Caco-2 (cell line): ENCODE measurements around the gene PPAN. TPM values are rescaled to one million over a fixed set of nuclear protein-coding genes. Genes with fewer than 3 reads are reported as not detected.

Experiments used
- BruUV-seq: library from RNA; stranded (reverse); fragments of 400-500 nt; replicated peaks from 2 replicates; lab custom pipeline; 2021; lab: Mats Ljungman, UMichigan
- CTCF ChIA-PET: fragments of 300-600 bp; sonication (Branson Sonifier 250); formaldehyde crosslinking; loops from one replicate; lab custom pipeline; 2022; ENCODE audit warnings: antibody characterized with exemption; lab: Charles Lee
- POLR2A ChIA-PET: fragments of 300-600 bp; sonication (Branson Sonifier 250); formaldehyde crosslinking; loops from one replicate; lab custom pipeline; 2022; ENCODE audit warnings: antibody characterized with exemption; lab: Charles Lee
- DNase-seq, 2 experiments: peaks; one replicate each; pipeline versions ENCODE4 v3.0.0 to v3.0.0-alpha.2; 2020 to 2022
- H3K27me3 ChIP-seq: replicated peaks from 2 replicates; pipeline ENCODE4 v1.6.0; 2011; ENCODE audit warnings: low read length; ENCODE audit not compliant: control insufficient read depth, insufficient read depth
- H3K36me3 ChIP-seq: 2 replicates; pipeline ENCODE4 v1.5.1; 2011; ENCODE audit warnings: low read length; ENCODE audit not compliant: control insufficient read depth, insufficient read depth
- H3K4me1 ChIP-seq: fragments of 250-450 bp; sonication (Bioruptor Pico); 2 replicates; pipeline ENCODE4 v1.5.1; 2020; ENCODE audit warnings: mild to moderate bottlenecking
- H3K4me3 ChIP-seq: 2 replicates; pipeline ENCODE4 v1.5.1; 2011; ENCODE audit warnings: low read depth, mild to moderate bottlenecking, control low read depth, low read length
- H3K9me3 ChIP-seq: fragments of 250-450 bp; sonication (Bioruptor Pico); 2 replicates; pipeline ENCODE4 v1.5.1; 2020; ENCODE audit warnings: mild to moderate bottlenecking, moderate library complexity
- H3K27ac Mint-ChIP-seq: one replicate; pipeline ENCODE4 v1.8.0; 2022; ENCODE audit warnings: mixed read lengths; ENCODE audit not compliant: unreplicated experiment
- H3K27me3 Mint-ChIP-seq: one replicate; pipeline ENCODE4 v1.8.0; 2022; ENCODE audit warnings: mixed read lengths; ENCODE audit not compliant: insufficient read depth, unreplicated experiment
- H3K36me3 Mint-ChIP-seq: one replicate; pipeline ENCODE4 v1.8.0; 2022; ENCODE audit warnings: mild to moderate bottlenecking, mixed read lengths; ENCODE audit not compliant: insufficient read depth, unreplicated experiment
- H3K4me1 Mint-ChIP-seq: one replicate; pipeline ENCODE4 v1.8.0; 2022; ENCODE audit warnings: low read depth, mixed read lengths; ENCODE audit not compliant: unreplicated experiment
- H3K4me3 Mint-ChIP-seq: one replicate; pipeline ENCODE4 v1.8.0; 2022; ENCODE audit warnings: mild to moderate bottlenecking, moderate library complexity, mixed read lengths; ENCODE audit not compliant: unreplicated experiment
- H3K9me3 Mint-ChIP-seq: one replicate; pipeline ENCODE4 v1.8.0; 2022; ENCODE audit warnings: mixed read lengths; ENCODE audit not compliant: unreplicated experiment
- CTCF ChIP-seq, 2 experiments: fragments of 200-600 bp in 1 of 2; IDR thresholded peaks; 1 replicate in 1 of 2; 2 replicates in 1 of 2; pipeline versions ENCODE4 v1.5.1 to v1.8.0; 2011 to 2022; ENCODE audit warnings: antibody characterized with exemption in 1 of 2, control low read depth in 1 of 2, inconsistent platforms in 1 of 2, low read depth in 1 of 2, low read length in 1 of 2, mild to moderate bottlenecking in 1 of 2, moderate library complexity in 1 of 2; ENCODE audit not compliant: insufficient read depth in 1 of 2, severe bottlenecking in 1 of 2, unreplicated experiment in 1 of 2
- intact Hi-C: fragments of 100-400 bp; cut with micrococcal nuclease; formaldehyde crosslinking; loops from one replicate; pipeline ENCODE4 v1.10.0; 2022; ENCODE audit not compliant: unreplicated experiment
- total RNA-seq: library from RNA; stranded (reverse); gene quantifications from 2 replicates; pipeline ENCODE4 v1.2.3, GENCODE V29; 2022

The PPAN gene
- total RNA-seq, 1 experiment from 2014 or later, result 62.8 TPM

GRCh38 chr19:10141479-10141878 is 35.3 kb downstream of the PPAN start:
- H3K4me3 Mint-ChIP-seq, result no peak overlapping the region
- H3K27ac Mint-ChIP-seq, result no peak overlapping the region
- TF ChIP-seq CTCF (IDR thresholded peaks at IDR 0.05; ENCODE audit: insufficient read depth in 1 of 2, low read depth in 1 of 2, low read length in 1 of 2, severe bottlenecking in 1 of 2, unreplicated experiment in 1 of 2), result no peak
- Histone ChIP-seq H3K9me3 (no peaks in the 10 kb centered on the region), H3K4me1 (no peaks in the 10 kb centered on the region), H3K4me3 (no peak overlapping the region), H3K36me3 (no peaks in the 10 kb centered on the region; the same call in 1 of the 2 replicates), H3K27me3 (no peaks in the 10 kb centered on the region)
- BruUV-seq, result no TSS peak
- intact Hi-C loops, result no loop called here
- DNase-seq, result no peak
- ChIA-PET POLR2A (no interaction called here), CTCF (no interaction called here)
- no peaks in the 10 kb centered on the region for H3K4me1 Mint-ChIP-seq
- H3K27me3 Mint-ChIP-seq, result no peaks in the 10 kb centered on the region
- no peaks in the 10 kb centered on the region for H3K9me3 Mint-ChIP-seq
- peaks cover 81% of the 10 kb centered on the region for H3K36me3 Mint-ChIP-seq

GRCh38 chr19:10141973-10142372 is 35.8 kb downstream of the PPAN start:
- no peaks in the 10 kb centered on the region for H3K9me3 ChIP-seq
- no peak for DNase-seq
- ChIA-PET POLR2A (no interaction called here), CTCF (no interaction called here)
- no peaks in the 10 kb centered on the region; the same call in 1 of the 2 replicates for H3K36me3 ChIP-seq
- TF ChIP-seq CTCF (IDR thresholded peaks at IDR 0.05; ENCODE audit: insufficient read depth in 1 of 2, low read depth in 1 of 2, low read length in 1 of 2, severe bottlenecking in 1 of 2, unreplicated experiment in 1 of 2), result no peak
- no peaks in the 10 kb centered on the region for H3K27me3 ChIP-seq
- no peaks in the 10 kb centered on the region for H3K27me3 Mint-ChIP-seq
- H3K9me3 Mint-ChIP-seq, result no peaks in the 10 kb centered on the region
- no peak overlapping the region for H3K4me3 Mint-ChIP-seq
- no peaks in the 10 kb centered on the region for H3K4me1 ChIP-seq
- BruUV-seq, result no TSS peak
- no peak overlapping the region for H3K4me3 ChIP-seq
- intact Hi-C loops, result no loop called here
- no peaks in the 10 kb centered on the region for H3K4me1 Mint-ChIP-seq
- H3K27ac Mint-ChIP-seq, result no peak overlapping the region
- H3K36me3 Mint-ChIP-seq, result peaks cover 82% of the 10 kb centered on the region

GRCh38 chr19:10142701-10143375 is 36.7 kb downstream of the PPAN start:
- ChIA-PET POLR2A (no interaction called here), CTCF (interaction anchor here (0.6 kb wide), 1 partner anchor 123 kb away, joined by 3 read pairs; no protein-coding TSS in a partner anchor)
- H3K4me1 ChIP-seq, result no peaks in the 10 kb centered on the region
- H3K36me3 Mint-ChIP-seq, result peaks cover 83% of the 10 kb centered on the region
- BruUV-seq, result no TSS peak
- H3K4me1 Mint-ChIP-seq, result no peaks in the 10 kb centered on the region
- no peak for DNase-seq
- no peak overlapping the region for H3K27ac Mint-ChIP-seq
- no peaks in the 10 kb centered on the region for H3K9me3 ChIP-seq
- no peaks in the 10 kb centered on the region for H3K27me3 Mint-ChIP-seq
- H3K36me3 ChIP-seq, result no peaks in the 10 kb centered on the region; the same call in 1 of the 2 replicates
- H3K27me3 ChIP-seq, result no peaks in the 10 kb centered on the region
- H3K4me3 Mint-ChIP-seq, result no peak overlapping the region
- intact Hi-C loops, result no loop called here
- TF ChIP-seq CTCF (IDR thresholded peaks at IDR 0.05; ENCODE audit: insufficient read depth in 1 of 2, low read depth in 1 of 2, low read length in 1 of 2, severe bottlenecking in 1 of 2, unreplicated experiment in 1 of 2), result no peak
- no peaks in the 10 kb centered on the region for H3K9me3 Mint-ChIP-seq
- H3K4me3 ChIP-seq, result no peak overlapping the region
